Keratinocyte (primary cell): ENCODE data around the gene SAXO1. TPM values are rescaled to one million over a fixed set of nuclear protein-coding genes. Genes with fewer than 3 reads are reported as not detected.

Experiments used
- DNase-seq: peaks from one replicate; pipeline ENCODE4 v3.0.0-alpha.2; 2011; ENCODE audit warnings: low read depth, missing footprints, low spot score
- FAIRE-seq: peaks from 2 replicates; lab custom pipeline; 2011; peaks lifted over from hg19 to GRCh38; lab: Jason Lieb, UNC
- H2AFZ ChIP-seq: 2 replicates; pipeline ENCODE4 v1.6.0; 2012; ENCODE audit warnings: low read length, control low read depth, inconsistent platforms; ENCODE audit not compliant: control insufficient read depth
- H3K27ac ChIP-seq: 2 replicates; pipeline ENCODE4 v1.5.1; 2011; ENCODE audit warnings: low read length; ENCODE audit not compliant: control insufficient read depth, insufficient read depth
- H3K27me3 ChIP-seq: 3 replicates; pipeline ENCODE4 v1.6.0; 2011; ENCODE audit warnings: low read length; ENCODE audit not compliant: control insufficient read depth, insufficient read depth; ENCODE audit errors: extremely low read depth
- H3K36me3 ChIP-seq, 2 experiments: 2 replicates in 1 of 2; 3 replicates in 1 of 2; pipeline ENCODE4 v1.5.1; 2011; ENCODE audit warnings: low read length in 2 of 2, mild to moderate bottlenecking in 1 of 2; ENCODE audit not compliant: control insufficient read depth in 2 of 2, insufficient read depth in 2 of 2; ENCODE audit errors: extremely low read depth in 1 of 2
- H3K4me1 ChIP-seq: 3 replicates; pipeline ENCODE4 v1.5.1; 2011; ENCODE audit warnings: low read length; ENCODE audit not compliant: control insufficient read depth, insufficient read depth; ENCODE audit errors: extremely low read depth
- H3K4me2 ChIP-seq: 3 replicates; pipeline ENCODE4 v1.6.0; 2011; ENCODE audit warnings: low read depth, low read length; ENCODE audit not compliant: control insufficient read depth, insufficient read depth; ENCODE audit errors: extremely low read depth
- H3K4me3 ChIP-seq, 3 experiments: fragments of 200-600 bp in 1 of 3; sonication (generic) in 1 of 3; 2 replicates in 2 of 3; 3 replicates in 1 of 3; pipeline ENCODE4 v1.5.1; 2011 to 2016; ENCODE audit warnings: low read length in 3 of 3, mild to moderate bottlenecking in 3 of 3, control low read depth in 2 of 3, inconsistent platforms in 1 of 3, low read depth in 1 of 3, mixed read lengths in 1 of 3, mixed run types in 1 of 3, moderate library complexity in 1 of 3; ENCODE audit not compliant: control insufficient read depth in 2 of 3, insufficient read depth in 2 of 3; ENCODE audit errors: extremely low read depth in 1 of 3
- H3K79me2 ChIP-seq: 2 replicates; pipeline ENCODE4 v1.6.0; 2012; ENCODE audit warnings: low read length; ENCODE audit not compliant: control insufficient read depth, insufficient read depth
- H3K9ac ChIP-seq: 3 replicates; pipeline ENCODE4 v1.6.0; 2011; ENCODE audit warnings: low read length; ENCODE audit not compliant: control insufficient read depth, insufficient read depth; ENCODE audit errors: extremely low read depth
- H3K9me1 ChIP-seq: 3 replicates; pipeline ENCODE4 v1.6.0; 2011; ENCODE audit warnings: low read length; ENCODE audit not compliant: control insufficient read depth, insufficient read depth; ENCODE audit errors: extremely low read depth
- H3K9me3 ChIP-seq: 2 replicates; pipeline ENCODE4 v1.5.1; 2012; ENCODE audit warnings: low read depth, low read length; ENCODE audit not compliant: control insufficient read depth
- H4K20me1 ChIP-seq: 3 replicates; pipeline ENCODE4 v1.6.0; 2011; ENCODE audit warnings: low read length; ENCODE audit not compliant: control insufficient read depth, insufficient read depth; ENCODE audit errors: extremely low read depth
- CTCF ChIP-seq, 3 experiments: IDR thresholded peaks in 1 of 3; conservative IDR thresholded peaks in 1 of 3; optimal IDR thresholded peaks in 1 of 3; 2 replicates in 2 of 3; 3 replicates in 1 of 3; pipeline versions ENCODE3 to v1.5.1; 2011; ENCODE audit warnings: low read length in 3 of 3, mild to moderate bottlenecking in 3 of 3, moderate library complexity in 2 of 3, control low read depth in 1 of 3, inconsistent platforms in 1 of 3; ENCODE audit not compliant: insufficient read depth in 2 of 3; ENCODE audit errors: extremely low read depth in 1 of 3
- EZH2 ChIP-seq: IDR thresholded peaks from one replicate; pipeline ENCODE4 v1.6.1; 2012; ENCODE audit warnings: inconsistent platforms, mild to moderate bottlenecking, low read length, moderate library complexity
- dilution Hi-C: fragments of 300-500 bp; cut with MboI; formaldehyde crosslinking; loops from one replicate; pipeline ENCODE4 v1.7.0; 2020; ENCODE audit warnings: low sequenced_read_pairs; ENCODE audit not compliant: extremely low pct_ligation_motif_present
- polyA plus RNA-seq, 5 experiments: library from polyadenylated mRNA; depleted of rRNA in 3 of 5; stranded (reverse) in 3 of 5; stranded (forward) in 1 of 5; unstranded in 1 of 5; fragments of >200 nt; gene quantifications; 1 replicate in 1 of 5; 2 replicates in 3 of 5; 3 replicates in 1 of 5; pipeline versions ENCODE4 v1.2.1 to v1.2.3, GENCODE V29; 2011 to 2012; ENCODE audit warnings: missing spikeins in 2 of 5, low read depth in 1 of 5, low replicate concordance in 1 of 5

Gene SAXO1
- polyA plus RNA-seq, 1 donor (not counting 4 experiments of a cell fraction or from before 2014, with no cell fraction given): not detected

- H3K4me2 ChIP-seq: no peak overlapping the region
- no peak overlapping the region for H3K4me3 ChIP-seq
- dilution Hi-C loops: no loop called here
- FAIRE-seq (no peak), DNase-seq (no peak)
- H3K4me1 ChIP-seq: peaks cover 4% of the 10 kb centered on the region
- no peak overlapping the region for H3K27ac ChIP-seq
- no peaks in the 10 kb centered on the region for H4K20me1 ChIP-seq
- no peak for TF ChIP-seq EZH2
- no peak for TF ChIP-seq CTCF (optimal IDR thresholded peaks at IDR 0.05 in 1 of 3, IDR thresholded peaks at IDR 0.05 in 1 of 3, conservative IDR thresholded peaks at IDR 0.05 in 1 of 3; ENCODE audit: extremely low read depth in 1 of 3, insufficient read depth in 2 of 3, low read length in 3 of 3)
- no peak overlapping the region for H3K9ac ChIP-seq
- H3K9me1 ChIP-seq: no peaks in the 10 kb centered on the region
- no peaks in the 10 kb centered on the region for H3K79me2 ChIP-seq
- H2AFZ ChIP-seq: no peak overlapping the region
- H3K36me3 ChIP-seq: no peaks in the 10 kb centered on the region
- no peaks in the 10 kb centered on the region for H3K27me3 ChIP-seq
- H3K9me3 ChIP-seq: no peaks in the 10 kb centered on the region
Observed at GRCh38 chr9:18985464-18985951, 47.5 kb downstream of the SAXO1 start.

GRCh38 chr9:18982262-18982620, 50.8 kb downstream of the SAXO1 start:
- Histone ChIP-seq H3K27me3 (no peaks in the 10 kb centered on the region), H4K20me1 (no peaks in the 10 kb centered on the region), H3K4me1 (peaks cover 4% of the 10 kb centered on the region), H3K9me3 (no peaks in the 10 kb centered on the region), H3K4me3 (no peak overlapping the region), H2AFZ (no peak overlapping the region), H3K9ac (no peak overlapping the region), H3K4me2 (no peak overlapping the region), H3K36me3 (no peaks in the 10 kb centered on the region), H3K79me2 (no peaks in the 10 kb centered on the region), H3K9me1 (no peaks in the 10 kb centered on the region), H3K27ac (no peak overlapping the region)
- FAIRE-seq (no peak), DNase-seq (no peak)
- dilution Hi-C loops: no loop called here
- no peak for TF ChIP-seq CTCF (optimal IDR thresholded peaks at IDR 0.05 in 1 of 3, IDR thresholded peaks at IDR 0.05 in 1 of 3, conservative IDR thresholded peaks at IDR 0.05 in 1 of 3; ENCODE audit: extremely low read depth in 1 of 3, insufficient read depth in 2 of 3, low read length in 3 of 3)
- TF ChIP-seq EZH2: no peak
